HUDEP-2 (cell line): Measurements from ENCODE around the gene KLHL40.

Experiments used
- DNase-seq, 76 experiments: peaks; one replicate each; lab custom pipeline; 2025; ENCODE audit not compliant: unreplicated experiment in 76 of 76; lab: John Stamatoyannopoulos, UW

KLHL40 gene

GRCh38 chr3:42656680-42657610 is 28.4 kb upstream of the KLHL40 start:
- no peak for DNase-seq

GRCh38 chr3:42657675-42658074 is 27.7 kb upstream of the KLHL40 start:
- DNase-seq: no peak

- DNase-seq: no peak
These were observed 27.1 kb upstream of the KLHL40 start for GRCh38 chr3:42658091-42658770.

GRCh38 chr3:42658771-42659390 is 26.5 kb upstream of the KLHL40 start:
- DNase-seq: no peak

GRCh38 chr3:42659451-42660130 is 25.7 kb upstream of the KLHL40 start:
- DNase-seq: no peak

- no peak for DNase-seq
These were observed 25.1 kb upstream of the KLHL40 start for GRCh38 chr3:42660131-42660715.

GRCh38 chr3:42660898-42661297 is 24.4 kb upstream of the KLHL40 start:
- peak in 69 of 76 experiments; percentile 2 to 75 (median 45) for DNase-seq

- no peak for DNase-seq
These were observed 23.7 kb upstream of the KLHL40 start for GRCh38 chr3:42661593-42662022.

GRCh38 chr3:42662037-42662812 is 23.1 kb upstream of the KLHL40 start:
- DNase-seq: no peak

GRCh38 chr3:42662813-42663535 is 22.4 kb upstream of the KLHL40 start:
- no peak for DNase-seq

GRCh38 chr3:42663581-42664437 is 21.5 kb upstream of the KLHL40 start:
- no peak for DNase-seq

- DNase-seq: no peak
These were observed 20.9 kb upstream of the KLHL40 start for GRCh38 chr3:42664438-42664803.

GRCh38 chr3:42665050-42665878 is 20.1 kb upstream of the KLHL40 start:
- DNase-seq: no peak

GRCh38 chr3:42666022-42666421 is 19.3 kb upstream of the KLHL40 start:
- no peak for DNase-seq

- DNase-seq: no peak
These were observed 18.7 kb upstream of the KLHL40 start for GRCh38 chr3:42666577-42666998.

- DNase-seq: no peak
These were observed 18.2 kb upstream of the KLHL40 start for GRCh38 chr3:42667096-42667522.
